ENCODE data around the gene CRTC1.

DNA sequence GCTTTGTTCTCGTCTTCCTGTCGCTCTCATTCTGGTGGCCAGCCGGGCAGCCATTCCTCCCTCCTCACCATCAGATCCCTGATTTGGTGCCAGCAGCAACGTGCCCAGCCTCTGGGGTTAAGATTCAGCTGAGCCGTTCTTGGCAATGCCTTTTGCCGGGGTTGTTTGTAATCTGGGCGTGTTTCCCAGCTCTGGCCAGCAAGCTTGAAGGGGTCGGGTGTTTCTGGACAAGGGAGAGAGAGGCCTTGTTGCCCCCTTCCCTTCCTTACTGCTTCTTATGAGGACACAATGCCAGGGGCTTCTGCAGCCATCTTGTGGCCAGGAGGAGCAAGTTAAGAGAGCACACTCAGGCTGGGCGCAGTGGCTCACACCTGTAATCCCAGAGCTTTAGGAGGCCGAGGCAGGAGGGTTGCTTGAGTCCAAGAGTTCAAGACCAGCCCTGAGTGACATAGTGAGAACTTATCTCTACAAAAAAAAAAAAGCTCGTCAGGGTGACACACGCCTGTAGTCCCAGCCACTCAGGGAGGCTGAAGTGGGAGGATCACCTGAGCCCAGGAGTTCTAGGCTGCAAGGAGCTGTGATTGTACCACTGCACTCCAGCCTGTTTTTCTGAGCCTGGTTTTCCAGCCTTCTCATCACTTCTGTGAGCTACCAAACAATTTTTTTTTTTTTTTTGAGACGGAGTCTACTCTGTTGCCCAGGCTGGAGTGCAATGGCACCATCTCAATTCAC, 10.7 kb upstream of the CRTC1 start:
- TF ChIP-seq CTCF (IDR thresholded peaks at IDR 0.05 in 8 of 11, conservative IDR thresholded peaks at IDR 0.05 in 3 of 11) (no peak), POLR2A (IDR thresholded peaks at IDR 0.05) (no peak), POLR2AphosphoS5 (IDR thresholded peaks at IDR 0.05) (no peak)
